Gastrocnemius medialis (tissue), 4 donors: ENCODE measurements around the gene R3HDM2. TPM values are rescaled to one million over a fixed set of nuclear protein-coding genes. Genes with fewer than 3 reads are reported as not detected.
A peak's percentile ranks its signal among the peaks of the same experiment; 100 is the strongest.

ENCODE experiments used
- ATAC-seq, 2 donors: fragments of 150-250 bp; one replicate each; pipeline ENCODE4 v1.9.1; 2016
- DNase-seq, 2 donors: peaks; one replicate each; pipeline ENCODE4 v3.0.0-alpha.2; 2019
- H3K27ac ChIP-seq, 4 donors: fragments of 200-600 bp; sonication (generic); 1 replicate in 1 of 4; 2 replicates in 3 of 4; pipeline ENCODE4 v1.5.1; 2016 to 2018; ENCODE audit warnings: mild to moderate bottlenecking in 2 of 4, moderate library complexity in 1 of 4
- H3K27me3 ChIP-seq, 3 donors: fragments of 200-600 bp; sonication (generic) in 2 of 3; 1 replicate in 1 of 3; 2 replicates in 2 of 3; pipeline versions ENCODE4 v1.5.1 to v1.6.0; 2016 to 2019; ENCODE audit warnings: mild to moderate bottlenecking in 1 of 3, moderate library complexity in 1 of 3
- H3K36me3 ChIP-seq, 2 donors: fragments of 200-600 bp; sonication (generic) in 1 of 2; one replicate each; pipeline ENCODE4 v1.5.1; 2017 to 2018
- H3K4me1 ChIP-seq, 2 donors: fragments of 200-600 bp; sonication (generic) in 1 of 2; one replicate each; pipeline ENCODE4 v1.5.1; 2016 to 2017; ENCODE audit warnings: mild to moderate bottlenecking in 2 of 2
- H3K4me3 ChIP-seq, 4 donors: fragments of 200-600 bp; sonication (generic) in 3 of 4; 1 replicate in 1 of 4; 2 replicates in 3 of 4; pipeline ENCODE4 v1.5.1; 2016 to 2019; ENCODE audit warnings: mild to moderate bottlenecking in 2 of 4
- H3K9me3 ChIP-seq, 3 donors: fragments of 200-600 bp; sonication (generic) in 2 of 3; 1 replicate in 1 of 3; 2 replicates in 2 of 3; pipeline ENCODE4 v1.5.1; 2016 to 2019
- CTCF ChIP-seq, 5 experiments: fragments of 450-650 bp in 3 of 5; fragments of 200-600 bp in 2 of 5; sonication (generic) in 2 of 5; IDR thresholded peaks in 4 of 5; conservative IDR thresholded peaks in 1 of 5; 1 replicate in 4 of 5; 2 replicates in 1 of 5; pipeline ENCODE4 v1.5.1; 2016 to 2019; ENCODE audit warnings: antibody characterized with exemption in 5 of 5, mild to moderate bottlenecking in 3 of 5, moderate library complexity in 3 of 5
- POLR2A ChIP-seq, 2 donors: fragments of 450-650 bp; IDR thresholded peaks; one replicate each; pipeline ENCODE4 v1.6.1; 2017; ENCODE audit warnings: antibody characterized with exemption in 2 of 2, mild to moderate bottlenecking in 2 of 2, moderate library complexity in 2 of 2
- in situ Hi-C, 4 donors: fragments of 200-750 bp; cut with MboI; loops; one replicate each; pipeline versions ENCODE4 v1.15.0 to v1.8.0; 2017; ENCODE audit warnings: low sequenced_read_pairs in 4 of 4
- intact Hi-C: fragments of 100-400 bp; cut with DNase I; formaldehyde crosslinking; loops from one replicate; pipeline ENCODE4 v1.15.1; 2023; ENCODE audit warnings: low total_unique reads
- total RNA-seq, 4 donors: library from RNA; depleted of rRNA; stranded (reverse); fragments of >200 nt; gene quantifications; one replicate each; pipeline versions ENCODE4 v1.1.0 to v1.2.3, GENCODE V29; 2016

Gene R3HDM2
- total RNA-seq, 4 donors from 2014 or later = 24.1 to 27.1 (median 25.6) TPM

GRCh38 chr12:57397441-57397840, 33.4 kb downstream of the R3HDM2 start:
- TF ChIP-seq CTCF (IDR thresholded peaks at IDR 0.05 in 4 of 5, conservative IDR thresholded peaks at IDR 0.05 in 1 of 5) = no peak
- no peak for TF ChIP-seq POLR2A (IDR thresholded peaks at IDR 0.05)
- DNase-seq (no peak), ATAC-seq (no peak)
- Histone ChIP-seq H3K27me3 (no peaks in the 10 kb centered on the region), H3K4me3 (no peak overlapping the region), H3K4me1 (no peaks in the 10 kb centered on the region), H3K36me3 (peaks cover 0 to 27% of the 10 kb centered on the region in 2 donors), H3K9me3 (no peaks in the 10 kb centered on the region), H3K27ac (no peak overlapping the region)
- in situ Hi-C loops = no loop called here
- intact Hi-C loops = no loop called here

GRCh38 chr12:57395121-57395520, 35.7 kb downstream of the R3HDM2 start:
- Histone ChIP-seq H3K27me3 (no peaks in the 10 kb centered on the region), H3K9me3 (no peaks in the 10 kb centered on the region), H3K4me3 (no peak overlapping the region), H3K36me3 (peaks cover 0 to 31% of the 10 kb centered on the region in 2 donors), H3K27ac (no peak overlapping the region), H3K4me1 (no peaks in the 10 kb centered on the region)
- intact Hi-C loops = no loop called here
- DNase-seq (no peak), ATAC-seq (no peak)
- in situ Hi-C loops = no loop called here
- TF ChIP-seq POLR2A (IDR thresholded peaks at IDR 0.05) = no peak
- no peak for TF ChIP-seq CTCF (IDR thresholded peaks at IDR 0.05 in 4 of 5, conservative IDR thresholded peaks at IDR 0.05 in 1 of 5)

- in situ Hi-C loops (no loop called here), intact Hi-C loops (no loop called here)
- H3K9me3 ChIP-seq = no peaks in the 10 kb centered on the region
- H3K4me3 ChIP-seq = no peak overlapping the region
- H3K36me3 ChIP-seq = peaks cover 0 to 26% of the 10 kb centered on the region in 2 donors
- DNase-seq = no peak
- no peaks in the 10 kb centered on the region for H3K27me3 ChIP-seq
- peaks cover 6 to 12% of the 10 kb centered on the region in 2 donors for H3K4me1 ChIP-seq
- ATAC-seq = no peak
- H3K27ac ChIP-seq = no peak overlapping the region
- TF ChIP-seq POLR2A (IDR thresholded peaks at IDR 0.05) (no peak), CTCF (IDR thresholded peaks at IDR 0.05 in 4 of 5, conservative IDR thresholded peaks at IDR 0.05 in 1 of 5) (no peak)
These were observed 40.7 kb downstream of the R3HDM2 start for GRCh38 chr12:57390174-57390573.

GRCh38 chr12:57389033-57389432, 41.8 kb downstream of the R3HDM2 start:
- DNase-seq (no peak), ATAC-seq (peak in 1 of 2 donors; percentile 53)
- H3K27ac ChIP-seq = no peak overlapping the region
- intact Hi-C loops = no loop called here
- no peaks in the 10 kb centered on the region for H3K27me3 ChIP-seq
- H3K36me3 ChIP-seq = peaks cover 0 to 14% of the 10 kb centered on the region in 2 donors
- H3K4me3 ChIP-seq = no peak overlapping the region
- no peaks in the 10 kb centered on the region for H3K9me3 ChIP-seq
- H3K4me1 ChIP-seq = peaks cover 6 to 12% of the 10 kb centered on the region in 2 donors
- in situ Hi-C loops = no loop called here
- TF ChIP-seq POLR2A (IDR thresholded peaks at IDR 0.05) = no peak
- no peak for TF ChIP-seq CTCF (IDR thresholded peaks at IDR 0.05 in 4 of 5, conservative IDR thresholded peaks at IDR 0.05 in 1 of 5)

GRCh38 chr12:57388425-57388824, 42.4 kb downstream of the R3HDM2 start:
- H3K4me3 ChIP-seq = no peak overlapping the region
- peaks cover 0 to 8% of the 10 kb centered on the region in 2 donors for H3K36me3 ChIP-seq
- in situ Hi-C loops (no loop called here), intact Hi-C loops (no loop called here)
- H3K4me1 ChIP-seq = peaks cover 6 to 12% of the 10 kb centered on the region in 2 donors
- H3K27ac ChIP-seq = no peak overlapping the region
- no peaks in the 10 kb centered on the region for H3K9me3 ChIP-seq
- DNase-seq (no peak), ATAC-seq (no peak)
- H3K27me3 ChIP-seq = no peaks in the 10 kb centered on the region
- no peak for TF ChIP-seq CTCF (IDR thresholded peaks at IDR 0.05 in 4 of 5, conservative IDR thresholded peaks at IDR 0.05 in 1 of 5)
- no peak for TF ChIP-seq POLR2A (IDR thresholded peaks at IDR 0.05)
